Upper lobe of left lung (tissue), 4 donors: ENCODE data around the gene SVOP.

Experiments used
- EP300 ChIP-seq, 4 donors: sonication (generic); formaldehyde crosslinking; IDR thresholded peaks; one replicate each; pipeline ENCODE4 v1.5.1; 2017; ENCODE audit warnings: antibody characterized with exemption in 4 of 4, control low read depth in 2 of 4
- POLR2A ChIP-seq, 4 donors: fragments of 450-650 bp; IDR thresholded peaks; one replicate each; pipeline ENCODE4 v1.5.1; 2016 to 2017; ENCODE audit warnings: antibody characterized with exemption in 4 of 4, mild to moderate bottlenecking in 2 of 4
- POLR2AphosphoS5 ChIP-seq, 2 donors: sonication (generic); formaldehyde crosslinking; IDR thresholded peaks; one replicate each; pipeline ENCODE4 v1.5.1; 2017; ENCODE audit warnings: antibody characterized with exemption in 2 of 2
- TF ChIP-seq, protein P1 (sequence below), 6 experiments: fragments of 450-650 bp in 4 of 6; fragments of 200-600 bp in 2 of 6; sonication (generic) in 2 of 6; IDR thresholded peaks; one replicate each; pipeline ENCODE4 v1.5.1; 2016 to 2019; ENCODE audit warnings: antibody characterized with exemption in 6 of 6

DNA sequence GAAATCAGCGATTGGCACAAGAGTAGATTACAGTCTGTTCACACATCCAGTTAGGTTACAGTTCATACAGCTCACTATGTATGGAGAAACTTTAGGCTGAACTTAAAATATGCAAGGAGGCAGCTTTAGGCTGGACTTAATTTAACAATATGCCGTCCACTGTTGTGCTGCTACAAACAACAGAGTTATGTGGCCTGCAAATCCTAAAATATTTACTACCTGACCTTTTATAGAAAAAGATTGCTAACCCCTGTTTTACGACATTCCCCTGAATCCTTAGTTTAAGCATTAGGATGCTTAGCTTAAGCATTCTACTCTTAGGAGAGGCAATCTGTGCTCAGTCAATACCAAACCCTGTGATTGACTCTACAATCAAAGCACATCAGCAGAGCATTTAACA, 90.1 kb downstream of the SVOP start:
- TF ChIP-seq POLR2AphosphoS5 (IDR thresholded peaks at IDR 0.05) (no peak), POLR2A (IDR thresholded peaks at IDR 0.05) (no peak), EP300 (IDR thresholded peaks at IDR 0.05) (no peak)
- TF ChIP-seq, protein P1, sequence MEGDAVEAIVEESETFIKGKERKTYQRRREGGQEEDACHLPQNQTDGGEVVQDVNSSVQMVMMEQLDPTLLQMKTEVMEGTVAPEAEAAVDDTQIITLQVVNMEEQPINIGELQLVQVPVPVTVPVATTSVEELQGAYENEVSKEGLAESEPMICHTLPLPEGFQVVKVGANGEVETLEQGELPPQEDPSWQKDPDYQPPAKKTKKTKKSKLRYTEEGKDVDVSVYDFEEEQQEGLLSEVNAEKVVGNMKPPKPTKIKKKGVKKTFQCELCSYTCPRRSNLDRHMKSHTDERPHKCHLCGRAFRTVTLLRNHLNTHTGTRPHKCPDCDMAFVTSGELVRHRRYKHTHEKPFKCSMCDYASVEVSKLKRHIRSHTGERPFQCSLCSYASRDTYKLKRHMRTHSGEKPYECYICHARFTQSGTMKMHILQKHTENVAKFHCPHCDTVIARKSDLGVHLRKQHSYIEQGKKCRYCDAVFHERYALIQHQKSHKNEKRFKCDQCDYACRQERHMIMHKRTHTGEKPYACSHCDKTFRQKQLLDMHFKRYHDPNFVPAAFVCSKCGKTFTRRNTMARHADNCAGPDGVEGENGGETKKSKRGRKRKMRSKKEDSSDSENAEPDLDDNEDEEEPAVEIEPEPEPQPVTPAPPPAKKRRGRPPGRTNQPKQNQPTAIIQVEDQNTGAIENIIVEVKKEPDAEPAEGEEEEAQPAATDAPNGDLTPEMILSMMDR (IDR thresholded peaks at IDR 0.05), result no peak
